ENCODE measurements around the gene LRP6. TPM values are rescaled to one million over a fixed set of nuclear protein-coding genes. Genes with fewer than 3 reads are reported as not detected.
"Not testable (repeated sequence)": the region's sequence is repeated elsewhere in the genome, so short reads cannot be mapped to it uniquely, and the experiment has no call there.

LRP6 gene
- total and polyA plus RNA-seq, 2 of the 8 experiments (the other 6 are each of a cell fraction or from before 2014, with no cell fraction given) = 53.6 to 73.2 TPM

- CTCF ChIA-PET (ENCODE audit: partially characterized antibody) = interaction anchor here (1.3 kb wide), 1 partner anchor 9 kb away, joined by 3 read pairs; no protein-coding TSS in a partner anchor
- H3K4me1 ChIP-seq (replicated peaks in 1 of 4; ENCODE audit: control insufficient read depth in 3 of 4, insufficient read depth in 4 of 4, low read length in 3 of 4); H3K23ac ChIP-seq (ENCODE audit: insufficient read length); H3K9me3 ChIP-seq (ENCODE audit: insufficient read depth in 2 of 2, low read depth in 1 of 2, low read length in 1 of 2); H2BK12ac ChIP-seq (ENCODE audit: low read depth, low read length); H4K91ac ChIP-seq (replicated peaks; ENCODE audit: insufficient read length, low read length); H3K4me3 ChIP-seq (ENCODE audit: extremely low read depth in 1 of 4, insufficient read depth in 2 of 4, low read depth in 3 of 4, low read length in 4 of 4); H4K20me1 ChIP-seq (replicated peaks in 1 of 2; ENCODE audit: control insufficient read depth in 1 of 2, insufficient read depth in 2 of 2, low read length in 2 of 2); H3K4ac ChIP-seq (replicated peaks; ENCODE audit: insufficient read length, low read depth, low read length); H3K27ac ChIP-seq (ENCODE audit: low read depth, low read length); H3K4me2 ChIP-seq (ENCODE audit: insufficient read depth in 1 of 2, low read depth in 2 of 2, low read length in 2 of 2); H3K79me1 ChIP-seq (ENCODE audit: low read depth, low read length); H4K5ac ChIP-seq (ENCODE audit: insufficient read length, low read depth, low read length); H3K18ac ChIP-seq (ENCODE audit: extremely low read depth, low read length); H2BK120ac ChIP-seq (replicated peaks; ENCODE audit: low read depth, low read length); H3K56ac ChIP-seq (replicated peaks; ENCODE audit: insufficient read length, low read depth, low read length); H2BK15ac ChIP-seq (ENCODE audit: low read length); H4K8ac ChIP-seq (ENCODE audit: extremely low read depth, insufficient read depth, low read length); H3K14ac ChIP-seq (ENCODE audit: insufficient read length); FAIRE-seq; H2BK20ac ChIP-seq (ENCODE audit: low read length); H2AFZ ChIP-seq (ENCODE audit: low read length); DNase-seq (ENCODE audit: low read depth in 1 of 2, low spot score in 2 of 2); H2BK5ac ChIP-seq (ENCODE audit: low read depth, low read length); H2AK5ac ChIP-seq (ENCODE audit: low read depth, low read length); H3K9ac ChIP-seq (replicated peaks in 1 of 4; ENCODE audit: extremely low read depth in 1 of 4, low read depth in 3 of 4, low read length in 3 of 4); H3K23me2 ChIP-seq (ENCODE audit: low read depth, low read length); H3K79me2 ChIP-seq (ENCODE audit: control insufficient read depth in 1 of 2, insufficient read depth in 2 of 2, low read length in 2 of 2); H3K27me3 ChIP-seq (replicated peaks in 1 of 4; ENCODE audit: control insufficient read depth in 3 of 4, extremely low read depth in 1 of 4, insufficient read depth in 3 of 4, low read length in 3 of 4); H3K36me3 ChIP-seq (ENCODE audit: control insufficient read depth in 2 of 4, insufficient read depth in 4 of 4, low read length in 3 of 4): not testable (repeated sequence)
- WGBS, 2 experiments (ENCODE audit: extremely low coverage in 1 of 2, insufficient coverage in 1 of 2, insufficient read length in 1 of 2, insufficient replicate concordance in 2 of 2, low coverage in 1 of 2, low lambda C conversion rate in 2 of 2, missing lambda C conversion rate in 1 of 2) = 87% methylated on average over 10 of the region's 10 CpGs; no CpG with 5 or more reads in 1 of the 2 experiments
- POLR2A ChIA-PET (ENCODE audit: partially characterized antibody) = interaction anchor here (1.3 kb wide), 1 partner anchor 44 kb away, joined by 4 read pairs; the partner anchor contains the start of gene LRP6
Measured at GRCh38 chr12:12310695-12311094, 43.9 kb upstream of the LRP6 start.

Data from H1 (cell line).